ENCODE results near the gene KHSRP. TPM values are rescaled to one million over a fixed set of nuclear protein-coding genes. Genes with fewer than 3 reads are reported as not detected.
A peak's percentile ranks its signal among the peaks of the same experiment; 100 is the strongest.
"Not testable (repeated sequence)": the region's sequence is repeated elsewhere in the genome, so short reads cannot be mapped to it uniquely, and the experiment has no call there.

Gene KHSRP
- polyA plus RNA-seq, 2 donors, result 91.9 to 96.2 TPM

GRCh38 chr19:6412447-6413091, 12.0 kb downstream of the KHSRP start:
- Histone ChIP-seq H3K4me1 (ENCODE audit: control insufficient read depth in 2 of 2, insufficient read depth in 2 of 2, low read length in 1 of 2) (peaks cover 0 to 2% of the 10 kb centered on the region in 2 donors), H3K27ac (ENCODE audit: low read depth in 2 of 2, low read length in 1 of 2) (no peak overlapping the region), H3K9me3 (ENCODE audit: control insufficient read depth in 2 of 2, insufficient read depth in 1 of 2, low read depth in 1 of 2, low read length in 1 of 2) (no peaks in the 10 kb centered on the region), H3K27me3 (ENCODE audit: control insufficient read depth in 1 of 2, insufficient read depth in 2 of 2, low read length in 2 of 2) (no peaks in the 10 kb centered on the region), H3K36me3 (ENCODE audit: control insufficient read depth in 2 of 2, insufficient read depth in 2 of 2, low read length in 1 of 2) (peaks cover 18 to 32% of the 10 kb centered on the region in 2 donors), H3K4me3 (ENCODE audit: low read depth in 1 of 2, low read length in 2 of 2) (peak overlapping the region in 1 of 2 donors; percentile 5)
- WGBS, 2 donors, result 50 to 53% methylated on average over 15 of the region's 15 CpGs

- Histone ChIP-seq H3K4me3 (ENCODE audit: low read depth in 1 of 2, low read length in 2 of 2) (no peak overlapping the region), H3K27me3 (ENCODE audit: control insufficient read depth in 1 of 2, insufficient read depth in 2 of 2, low read length in 2 of 2) (no peaks in the 10 kb centered on the region), H3K9me3 (ENCODE audit: control insufficient read depth in 2 of 2, insufficient read depth in 1 of 2, low read depth in 1 of 2, low read length in 1 of 2) (no peaks in the 10 kb centered on the region), H3K4me1 (ENCODE audit: control insufficient read depth in 2 of 2, insufficient read depth in 2 of 2, low read length in 1 of 2) (peaks cover 0 to 2% of the 10 kb centered on the region in 2 donors), H3K36me3 (ENCODE audit: control insufficient read depth in 2 of 2, insufficient read depth in 2 of 2, low read length in 1 of 2) (peaks cover 18 to 27% of the 10 kb centered on the region in 2 donors), H3K27ac (ENCODE audit: low read depth in 2 of 2, low read length in 1 of 2) (no peak overlapping the region)
- WGBS, 2 donors, result 62 to 71% methylated on average over 12 of the region's 12 CpGs
Measured at GRCh38 chr19:6412061-6412446, 12.6 kb downstream of the KHSRP start.

- Histone ChIP-seq H3K9me3 (ENCODE audit: control insufficient read depth in 2 of 2, insufficient read depth in 1 of 2, low read depth in 1 of 2, low read length in 1 of 2) (no peaks in the 10 kb centered on the region), H3K36me3 (ENCODE audit: control insufficient read depth in 2 of 2, insufficient read depth in 2 of 2, low read length in 1 of 2) (peaks cover 0 to 3% of the 10 kb centered on the region in 2 donors), H3K27ac (ENCODE audit: low read depth in 2 of 2, low read length in 1 of 2) (no peak overlapping the region), H3K4me1 (ENCODE audit: control insufficient read depth in 2 of 2, insufficient read depth in 2 of 2, low read length in 1 of 2) (peaks cover 0 to 2% of the 10 kb centered on the region in 2 donors), H3K4me3 (ENCODE audit: low read depth in 1 of 2, low read length in 2 of 2) (no peak overlapping the region), H3K27me3 (ENCODE audit: control insufficient read depth in 1 of 2, insufficient read depth in 2 of 2, low read length in 2 of 2) (no peaks in the 10 kb centered on the region)
- WGBS, 2 donors, result 88 to 89% methylated on average over 6 of the region's 6 CpGs
Measured at GRCh38 chr19:6409346-6409745, 15.3 kb downstream of the KHSRP start.

- Histone ChIP-seq H3K9me3 (ENCODE audit: control insufficient read depth in 2 of 2, insufficient read depth in 1 of 2, low read depth in 1 of 2, low read length in 1 of 2) (no peaks in the 10 kb centered on the region), H3K36me3 (ENCODE audit: control insufficient read depth in 2 of 2, insufficient read depth in 2 of 2, low read length in 1 of 2) (no peaks in the 10 kb centered on the region)
- 80 to 81% methylated on average over 5 of the region's 5 CpGs for WGBS, 2 donors
Measured at GRCh38 chr19:6406401-6406800, 18.2 kb downstream of the KHSRP start.

GRCh38 chr19:6402837-6403608, 21.6 kb downstream of the KHSRP start:
- no peaks in the 10 kb centered on the region for H3K9me3 ChIP-seq (ENCODE audit: control insufficient read depth in 2 of 2, insufficient read depth in 1 of 2, low read depth in 1 of 2, low read length in 1 of 2)
- H3K4me3 ChIP-seq (ENCODE audit: low read depth in 1 of 2, low read length in 2 of 2), result no peak overlapping the region
- no peak overlapping the region for H3K27ac ChIP-seq (ENCODE audit: low read depth in 2 of 2, low read length in 1 of 2)
- H3K4me1 ChIP-seq (ENCODE audit: control insufficient read depth in 2 of 2, insufficient read depth in 2 of 2, low read length in 1 of 2), result no peaks in the 10 kb centered on the region
- WGBS, 2 donors, result 48 to 57% methylated on average over 22 of the region's 22 CpGs
- H3K27me3 ChIP-seq (ENCODE audit: control insufficient read depth in 1 of 2, insufficient read depth in 2 of 2, low read length in 2 of 2), result no peaks in the 10 kb centered on the region
- H3K36me3 ChIP-seq (ENCODE audit: control insufficient read depth in 2 of 2, insufficient read depth in 2 of 2, low read length in 1 of 2), result no peaks in the 10 kb centered on the region

More at GRCh38 chr19:6406401-6406800, 18.2 kb downstream of the KHSRP start:
- H3K4me3 ChIP-seq (ENCODE audit: low read depth in 1 of 2, low read length in 2 of 2), result no peak overlapping the region
- no peaks in the 10 kb centered on the region for H3K27me3 ChIP-seq (ENCODE audit: control insufficient read depth in 1 of 2, insufficient read depth in 2 of 2, low read length in 2 of 2)
- no peaks in the 10 kb centered on the region for H3K4me1 ChIP-seq (ENCODE audit: control insufficient read depth in 2 of 2, insufficient read depth in 2 of 2, low read length in 1 of 2)
- H3K27ac ChIP-seq (ENCODE audit: low read depth in 2 of 2, low read length in 1 of 2), result no peak overlapping the region

GRCh38 chr19:6402058-6402457, 22.6 kb downstream of the KHSRP start:
- no peaks in the 10 kb centered on the region for H3K36me3 ChIP-seq (ENCODE audit: control insufficient read depth in 2 of 2, insufficient read depth in 2 of 2, low read length in 1 of 2)
- no peaks in the 10 kb centered on the region for H3K9me3 ChIP-seq (ENCODE audit: control insufficient read depth in 2 of 2, insufficient read depth in 1 of 2, low read depth in 1 of 2, low read length in 1 of 2)
- H3K4me1 ChIP-seq (ENCODE audit: control insufficient read depth in 2 of 2, insufficient read depth in 2 of 2, low read length in 1 of 2), result no peaks in the 10 kb centered on the region
- H3K27ac ChIP-seq (ENCODE audit: low read depth in 2 of 2, low read length in 1 of 2), result no peak overlapping the region
- no peak overlapping the region for H3K4me3 ChIP-seq (ENCODE audit: low read depth in 1 of 2, low read length in 2 of 2)
- H3K27me3 ChIP-seq (ENCODE audit: control insufficient read depth in 1 of 2, insufficient read depth in 2 of 2, low read length in 2 of 2), result no peaks in the 10 kb centered on the region
- WGBS, 2 donors, result 76 to 82% methylated on average over 10 of the region's 10 CpGs

- not testable (repeated sequence) for H3K27me3 ChIP-seq (ENCODE audit: control insufficient read depth in 1 of 2, insufficient read depth in 2 of 2, low read length in 2 of 2); H3K9me3 ChIP-seq (ENCODE audit: control insufficient read depth in 2 of 2, insufficient read depth in 1 of 2, low read depth in 1 of 2, low read length in 1 of 2)
- WGBS, 2 donors, result 87 to 93% methylated on average over 23 of the region's 23 CpGs
Measured at GRCh38 chr19:6400062-6400944, 24.3 kb downstream of the KHSRP start.

GRCh38 chr19:6396305-6396704, 28.3 kb downstream of the KHSRP start:
- no peaks in the 10 kb centered on the region for H3K36me3 ChIP-seq (ENCODE audit: control insufficient read depth in 2 of 2, insufficient read depth in 2 of 2, low read length in 1 of 2)
- no peak overlapping the region for H3K4me3 ChIP-seq (ENCODE audit: low read depth in 1 of 2, low read length in 2 of 2)
- peaks cover 5 to 8% of the 10 kb centered on the region in 2 donors for H3K4me1 ChIP-seq (ENCODE audit: control insufficient read depth in 2 of 2, insufficient read depth in 2 of 2, low read length in 1 of 2)
- H3K9me3 ChIP-seq (ENCODE audit: control insufficient read depth in 2 of 2, insufficient read depth in 1 of 2, low read depth in 1 of 2, low read length in 1 of 2), result no peaks in the 10 kb centered on the region
- H3K27ac ChIP-seq (ENCODE audit: low read depth in 2 of 2, low read length in 1 of 2), result no peak overlapping the region
- no peaks in the 10 kb centered on the region for H3K27me3 ChIP-seq (ENCODE audit: control insufficient read depth in 1 of 2, insufficient read depth in 2 of 2, low read length in 2 of 2)
- WGBS, 2 donors, result 93 to 94% methylated on average over 12 of the region's 12 CpGs

More at GRCh38 chr19:6400062-6400944, 24.3 kb downstream of the KHSRP start:
- H3K4me3 ChIP-seq (ENCODE audit: low read depth in 1 of 2, low read length in 2 of 2); H3K36me3 ChIP-seq (ENCODE audit: control insufficient read depth in 2 of 2, insufficient read depth in 2 of 2, low read length in 1 of 2); H3K27ac ChIP-seq (ENCODE audit: low read depth in 2 of 2, low read length in 1 of 2); H3K4me1 ChIP-seq (ENCODE audit: control insufficient read depth in 2 of 2, insufficient read depth in 2 of 2, low read length in 1 of 2): not testable (repeated sequence)

- Histone ChIP-seq H3K9me3 (ENCODE audit: control insufficient read depth in 2 of 2, insufficient read depth in 1 of 2, low read depth in 1 of 2, low read length in 1 of 2) (no peaks in the 10 kb centered on the region), H3K4me1 (ENCODE audit: control insufficient read depth in 2 of 2, insufficient read depth in 2 of 2, low read length in 1 of 2) (peaks cover 5 to 8% of the 10 kb centered on the region in 2 donors), H3K27me3 (ENCODE audit: control insufficient read depth in 1 of 2, insufficient read depth in 2 of 2, low read length in 2 of 2) (no peaks in the 10 kb centered on the region), H3K4me3 (ENCODE audit: low read depth in 1 of 2, low read length in 2 of 2) (no peak overlapping the region), H3K27ac (ENCODE audit: low read depth in 2 of 2, low read length in 1 of 2) (no peak overlapping the region), H3K36me3 (ENCODE audit: control insufficient read depth in 2 of 2, insufficient read depth in 2 of 2, low read length in 1 of 2) (no peaks in the 10 kb centered on the region)
- 90 to 98% methylated on average over 3 of the region's 3 CpGs for WGBS, 2 donors
Measured at GRCh38 chr19:6394831-6395230, 29.8 kb downstream of the KHSRP start.
